GM18867 (cell line): ENCODE measurements around the gene HOXD4.

ENCODE experiments used
- ATAC-seq: cut with Tn5 transposase; IDR thresholded peaks from one replicate; pipeline ENCODE4 v1.9.1; 2021; ENCODE audit warnings: mild to moderate bottlenecking, moderate library complexity; ENCODE audit not compliant: unreplicated experiment

Gene HOXD4

DNA sequence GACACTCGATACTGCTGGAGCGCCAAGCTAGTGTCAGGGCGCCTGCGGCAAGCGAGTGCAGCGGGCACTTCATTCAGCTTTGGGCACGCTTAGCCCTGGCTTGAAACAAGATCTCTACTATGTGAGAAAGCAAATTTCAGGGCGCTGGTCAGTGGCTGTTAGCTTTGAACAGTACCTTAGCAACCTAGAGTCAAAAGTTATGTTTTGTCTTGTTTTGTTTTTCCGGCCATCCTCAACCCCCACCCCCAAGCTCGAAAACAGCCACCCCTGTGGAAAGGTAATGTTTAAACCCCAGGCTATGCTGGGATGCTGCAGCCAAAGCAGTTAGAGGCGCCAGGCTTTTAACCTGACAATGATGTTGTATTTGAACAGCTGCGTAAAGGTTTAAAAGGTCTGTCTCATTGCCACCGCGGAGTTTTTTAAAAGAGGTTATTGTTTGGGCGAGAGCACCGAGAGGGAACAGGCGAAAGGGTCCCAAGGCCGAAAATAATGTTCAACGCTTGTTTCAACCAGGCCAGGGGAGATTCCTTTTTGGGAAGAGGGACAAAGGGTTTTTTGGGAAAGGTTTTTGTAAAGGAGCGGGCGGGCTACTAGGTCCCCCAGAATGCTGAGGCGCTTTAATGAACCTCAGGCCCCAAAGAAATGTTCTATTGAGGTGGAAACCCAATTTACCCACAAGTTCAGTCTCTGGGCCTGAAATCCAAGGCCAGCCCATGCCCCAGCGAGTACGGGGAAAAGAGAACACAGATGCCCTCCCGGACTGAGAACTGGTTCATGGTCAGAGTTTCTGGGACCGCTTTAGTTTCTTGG, 37.0 kb upstream of the HOXD4 start:
- ATAC-seq = no peak

DNA sequence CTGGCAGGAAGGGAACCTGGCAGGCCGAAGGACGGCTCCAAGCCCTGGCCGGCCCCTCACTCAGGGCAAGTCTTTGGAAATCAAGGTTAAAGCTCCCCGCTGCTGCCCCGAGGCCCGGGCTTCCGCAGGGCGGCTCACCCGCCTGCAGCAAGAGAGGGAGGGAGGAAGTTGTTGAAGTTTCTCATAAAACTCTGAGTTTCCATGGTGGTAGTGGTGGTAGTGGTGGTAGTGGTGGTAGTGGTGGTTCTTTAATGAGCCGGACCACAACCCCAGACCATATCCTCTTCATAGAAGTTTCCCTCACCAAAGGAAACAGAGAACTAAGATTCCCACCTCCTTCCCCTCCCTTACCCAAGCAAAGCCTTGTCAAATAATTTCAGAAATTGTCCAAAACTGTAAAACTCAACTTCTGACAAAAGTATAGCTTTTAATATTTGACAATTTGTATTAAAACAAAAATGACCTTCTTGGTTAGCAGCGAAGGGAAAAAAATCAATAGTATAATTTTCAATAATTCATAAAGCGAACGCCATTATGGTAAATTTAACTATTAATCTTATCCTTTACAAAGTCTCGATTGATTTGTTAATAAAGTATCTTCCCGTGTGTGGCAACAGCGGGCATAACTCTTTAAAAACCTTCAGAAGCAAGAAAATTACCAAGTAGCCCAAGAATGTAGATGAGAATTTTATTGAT, 36.3 kb upstream of the HOXD4 start:
- ATAC-seq = no peak

DNA sequence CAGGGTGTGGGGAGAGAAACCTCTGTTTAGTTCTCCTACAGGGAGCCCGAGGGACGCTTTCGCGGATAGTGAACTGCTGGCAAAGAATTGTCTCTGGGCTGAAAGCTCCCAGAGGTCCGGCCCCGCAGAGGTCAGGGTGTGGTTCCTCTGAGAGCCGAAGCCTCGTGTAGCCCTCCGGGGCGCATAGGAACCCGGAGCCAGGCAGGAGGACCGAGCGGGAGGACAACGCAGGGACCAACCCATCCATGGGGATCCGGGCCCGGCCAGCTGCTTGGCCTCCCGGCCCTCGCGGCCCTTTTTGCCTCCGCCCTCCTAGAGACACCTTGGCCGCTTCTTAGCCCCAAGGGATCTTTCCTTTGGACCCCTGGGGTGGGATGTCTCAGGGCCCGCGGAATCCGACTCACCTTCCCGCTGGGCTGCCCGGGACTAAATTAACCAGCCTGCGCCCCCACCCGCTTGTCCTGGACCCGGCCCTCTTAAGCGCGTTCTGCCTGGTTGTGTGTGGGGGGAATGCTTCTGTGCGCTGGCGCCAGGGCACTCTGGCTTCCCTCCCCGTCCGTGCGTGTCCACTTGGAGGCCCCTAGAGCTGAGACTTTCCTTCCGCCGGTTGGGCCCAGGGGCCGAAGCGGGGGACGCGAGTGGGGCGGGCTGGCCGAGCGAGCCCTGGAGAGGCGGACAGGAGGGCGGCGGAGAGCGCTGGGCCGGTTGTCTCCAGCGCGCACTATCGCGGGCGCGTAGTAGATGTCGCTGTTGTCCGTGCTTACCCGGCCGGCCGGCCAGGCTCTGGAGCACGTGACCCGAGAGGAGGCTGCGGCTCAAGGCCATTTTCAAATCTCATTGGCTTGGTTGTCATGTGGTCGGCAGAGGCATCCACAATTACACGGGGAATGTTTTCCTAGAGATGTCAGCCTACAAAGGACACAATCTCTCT, 35.2 kb upstream of the HOXD4 start, which contains the start of gene HOXD10:
Gene HOXD10, plus strand, starts transcription at position 896 of the 931 bp plus-strand sequence. CDS start 56 bp downstream, outside the sequence.
- ATAC-seq = no peak

DNA sequence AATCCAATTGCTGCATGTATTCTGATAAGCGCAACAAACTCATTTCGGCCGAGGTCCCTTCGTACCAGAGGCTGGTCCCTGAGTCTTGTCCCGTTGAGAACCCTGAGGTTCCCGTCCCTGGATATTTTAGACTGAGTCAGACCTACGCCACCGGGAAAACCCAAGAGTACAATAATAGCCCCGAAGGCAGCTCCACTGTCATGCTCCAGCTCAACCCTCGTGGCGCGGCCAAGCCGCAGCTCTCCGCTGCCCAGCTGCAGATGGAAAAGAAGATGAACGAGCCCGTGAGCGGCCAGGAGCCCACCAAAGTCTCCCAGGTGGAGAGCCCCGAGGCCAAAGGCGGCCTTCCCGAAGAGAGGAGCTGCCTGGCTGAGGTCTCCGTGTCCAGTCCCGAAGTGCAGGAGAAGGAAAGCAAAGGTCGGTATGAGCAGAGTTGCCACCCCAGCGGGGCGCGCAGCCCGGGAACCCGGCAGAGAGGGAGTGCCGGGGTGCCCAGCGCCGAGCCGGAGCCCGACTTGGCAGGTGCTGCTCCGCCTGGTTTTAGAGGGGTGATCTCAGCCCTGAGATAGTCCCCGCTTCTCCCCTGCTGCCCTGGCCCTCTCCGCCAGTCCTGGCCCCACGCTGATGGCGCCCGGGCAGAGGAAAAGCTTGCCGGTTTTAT, 34.1 kb upstream of the HOXD4 start:
- ATAC-seq = no peak

DNA sequence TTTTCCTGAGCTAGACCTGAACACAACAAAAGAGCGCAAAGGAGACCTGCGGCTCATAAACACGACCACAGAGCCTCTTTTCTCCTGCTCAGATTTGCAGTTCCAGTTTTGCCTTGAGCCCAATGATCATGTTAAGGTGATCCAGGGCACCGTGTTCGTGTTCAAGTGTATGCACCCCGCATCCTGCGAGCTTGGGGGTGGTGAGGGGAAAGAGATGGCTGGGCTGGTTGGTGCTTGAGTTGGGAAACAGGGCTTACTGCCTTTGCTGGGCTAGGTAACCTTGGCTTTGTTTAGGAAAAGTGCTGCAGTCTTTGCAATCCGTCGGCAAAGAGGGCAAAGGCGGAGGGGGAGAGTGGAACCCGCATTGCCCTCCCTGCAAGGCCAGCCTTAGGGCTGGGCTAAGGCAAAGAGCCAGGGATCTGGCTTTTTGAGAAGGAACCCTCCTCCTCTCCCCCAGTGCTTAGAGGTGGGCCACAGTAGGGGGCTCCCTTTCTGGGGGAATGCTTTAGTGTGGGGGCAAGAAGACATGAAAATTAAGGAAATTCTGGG, 33.5 kb upstream of the HOXD4 start:
- no peak for ATAC-seq

DNA sequence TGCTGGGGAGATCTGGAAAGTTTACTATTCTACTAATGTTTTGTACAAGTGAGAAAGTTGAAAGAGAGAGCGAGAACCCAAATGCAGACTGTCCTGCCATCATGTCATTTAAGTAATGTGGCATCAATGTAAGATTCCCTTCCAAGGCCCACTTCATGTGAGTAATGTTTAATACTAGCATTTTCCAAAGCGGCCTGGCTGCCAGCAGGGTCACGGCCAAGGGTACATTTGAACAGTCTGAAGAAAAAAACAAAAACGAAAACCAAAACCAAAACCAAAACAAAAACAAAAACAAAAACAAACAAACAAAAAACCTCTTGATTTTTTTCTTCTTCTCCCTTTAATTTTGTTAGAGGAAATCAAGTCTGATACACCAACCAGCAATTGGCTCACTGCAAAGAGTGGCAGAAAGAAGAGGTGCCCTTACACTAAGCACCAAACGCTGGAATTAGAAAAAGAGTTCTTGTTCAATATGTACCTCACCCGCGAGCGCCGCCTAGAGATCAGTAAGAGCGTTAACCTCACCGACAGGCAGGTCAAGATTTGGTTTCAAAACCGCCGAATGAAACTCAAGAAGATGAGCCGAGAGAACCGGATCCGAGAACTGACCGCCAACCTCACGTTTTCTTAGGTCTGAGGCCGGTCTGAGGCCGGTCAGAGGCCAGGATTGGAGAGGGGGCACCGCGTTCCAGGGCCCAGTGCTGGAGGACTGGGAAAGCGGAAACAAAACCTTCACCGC, 32.6 kb upstream of the HOXD4 start:
- peak; percentile 90 for ATAC-seq

DNA sequence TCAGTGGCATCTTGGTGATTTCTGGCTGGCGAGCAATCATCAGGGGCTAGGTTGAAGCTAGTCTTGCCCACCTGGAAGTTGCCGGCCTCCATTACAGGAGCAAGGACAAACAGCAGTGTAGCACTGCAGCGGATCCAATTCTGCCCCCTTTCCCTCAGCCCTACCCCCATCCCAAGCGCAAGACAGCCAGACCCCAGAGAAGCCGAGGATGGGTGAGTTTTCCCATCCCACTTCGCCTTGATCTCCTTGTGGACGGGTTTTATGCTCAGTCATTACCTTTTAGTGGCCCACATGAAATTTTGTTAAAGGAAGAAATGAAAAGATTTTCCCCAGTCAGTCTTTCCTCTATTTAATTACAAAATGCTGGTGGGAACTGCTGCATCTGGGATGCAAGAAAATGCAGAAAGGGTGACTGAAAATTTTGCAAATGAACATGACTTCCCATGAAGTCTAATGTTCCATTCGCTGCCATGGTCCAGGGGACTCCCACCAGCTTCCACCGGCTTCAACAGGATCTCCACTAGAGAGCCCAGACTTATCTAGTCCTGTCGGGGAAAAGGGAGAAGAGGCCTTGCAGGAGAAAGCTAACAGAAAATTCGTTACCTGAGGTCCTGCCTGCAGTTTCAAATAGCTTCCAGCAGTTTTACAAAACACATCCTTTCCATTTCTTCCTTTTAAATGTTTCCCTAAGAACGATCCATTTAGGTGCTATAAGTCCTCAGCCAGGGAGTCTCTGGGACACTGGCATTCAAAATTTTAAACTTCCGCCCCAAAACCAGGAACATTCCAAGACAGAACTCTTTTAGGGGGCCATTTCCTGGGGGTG, 30.8 kb upstream of the HOXD4 start:
- ATAC-seq = no peak

DNA sequence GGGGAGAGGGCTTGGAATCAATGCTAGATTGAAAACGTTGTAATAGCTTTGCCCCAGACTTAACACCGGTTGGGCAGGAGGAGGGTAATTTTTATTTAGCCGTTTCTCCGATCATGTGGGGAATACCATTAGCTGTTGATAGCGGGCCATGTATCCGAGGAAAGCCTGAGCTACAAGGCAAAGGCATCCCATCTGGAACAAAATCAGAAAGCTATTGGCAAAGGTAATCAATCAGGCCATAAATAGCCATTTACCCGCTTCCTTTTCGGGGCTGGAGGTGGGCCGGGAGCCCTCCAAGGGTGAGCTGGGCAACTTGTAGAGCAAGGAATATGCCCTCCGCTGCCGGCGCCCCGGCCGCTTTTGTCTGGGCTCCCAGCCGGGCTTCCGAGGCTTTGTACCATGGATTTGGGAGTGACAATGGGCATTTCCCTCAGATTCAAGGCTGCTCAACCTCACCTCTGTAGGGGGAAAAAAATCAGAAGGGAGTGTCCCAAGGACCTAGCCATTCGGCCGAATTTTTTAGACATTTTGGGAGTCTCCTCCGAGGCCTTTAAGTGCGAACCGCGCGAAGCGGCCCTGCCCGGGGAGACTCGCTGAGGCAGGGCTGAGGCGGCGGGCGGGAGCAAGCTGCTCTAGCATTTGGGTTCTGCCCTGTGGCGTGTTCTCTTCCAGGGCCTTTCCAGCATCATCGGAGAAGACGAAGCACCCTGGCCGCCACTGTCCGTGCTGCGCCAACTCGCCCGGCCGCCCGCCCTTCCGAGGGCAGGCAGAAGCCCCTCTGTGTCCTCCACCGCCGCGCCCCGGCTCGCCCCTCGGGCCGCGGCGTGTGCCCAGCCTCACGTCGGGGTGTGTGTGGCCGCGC, 29.9 kb upstream of the HOXD4 start:
- ATAC-seq = no peak

DNA sequence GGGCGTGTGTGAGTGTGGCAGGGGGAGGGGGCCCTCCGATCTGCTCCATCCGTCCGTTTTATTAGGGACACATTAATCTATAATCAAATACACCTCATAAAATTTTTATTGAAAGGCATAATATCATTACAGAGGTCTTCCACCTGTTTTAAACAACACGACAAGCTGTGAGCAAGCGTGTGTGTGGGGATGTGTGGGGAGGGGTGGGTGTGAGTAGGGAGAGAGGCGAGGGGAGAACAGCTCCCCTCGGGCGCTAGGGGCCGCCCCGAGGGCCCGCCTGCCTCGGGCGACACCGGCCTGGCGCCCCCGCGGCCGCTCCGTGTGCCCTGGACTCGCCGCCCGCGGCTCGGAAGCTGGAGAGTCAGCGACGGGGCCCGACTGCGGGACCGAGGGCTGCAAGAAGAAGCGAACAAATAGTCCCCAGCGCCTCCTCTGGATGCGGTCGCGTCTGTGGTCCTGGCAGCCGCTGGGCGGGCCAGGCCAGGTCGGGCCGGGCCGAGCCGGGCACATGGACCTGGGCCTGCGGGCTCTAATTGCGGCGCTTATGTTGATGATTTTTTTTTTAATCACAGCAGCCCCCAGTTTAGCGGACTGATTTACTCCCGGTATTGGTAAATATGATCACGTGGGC, 29.2 kb upstream of the HOXD4 start:
- no peak for ATAC-seq

DNA sequence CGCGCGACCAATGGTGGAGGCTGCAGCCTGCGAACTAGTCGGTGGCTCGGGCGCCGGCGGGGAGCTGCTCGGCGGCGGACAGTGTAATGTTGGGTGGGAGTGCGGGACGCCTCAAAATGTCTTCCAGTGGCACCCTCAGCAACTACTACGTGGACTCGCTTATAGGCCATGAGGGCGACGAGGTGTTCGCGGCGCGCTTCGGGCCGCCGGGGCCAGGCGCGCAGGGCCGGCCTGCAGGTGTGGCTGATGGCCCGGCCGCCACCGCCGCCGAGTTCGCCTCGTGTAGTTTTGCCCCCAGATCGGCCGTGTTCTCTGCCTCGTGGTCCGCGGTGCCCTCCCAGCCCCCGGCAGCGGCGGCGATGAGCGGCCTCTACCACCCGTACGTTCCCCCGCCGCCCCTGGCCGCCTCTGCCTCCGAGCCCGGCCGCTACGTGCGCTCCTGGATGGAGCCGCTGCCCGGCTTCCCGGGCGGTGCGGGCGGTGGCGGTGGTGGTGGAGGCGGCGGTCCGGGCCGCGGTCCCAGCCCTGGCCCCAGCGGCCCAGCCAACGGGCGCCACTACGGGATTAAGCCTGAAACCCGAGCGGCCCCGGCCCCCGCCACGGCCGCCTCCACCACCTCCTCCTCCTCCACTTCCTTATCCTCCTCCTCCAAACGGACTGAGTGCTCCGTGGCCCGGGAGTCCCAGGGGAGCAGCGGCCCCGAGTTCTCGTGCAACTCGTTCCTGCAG, 28.5 kb upstream of the HOXD4 start, which contains the start of gene HOXD9:
Gene HOXD9, plus strand, starts transcription at position 37 of the 728 bp plus-strand sequence. Its CDS starts 50 bp downstream, at position 87.
- no peak for ATAC-seq

DNA sequence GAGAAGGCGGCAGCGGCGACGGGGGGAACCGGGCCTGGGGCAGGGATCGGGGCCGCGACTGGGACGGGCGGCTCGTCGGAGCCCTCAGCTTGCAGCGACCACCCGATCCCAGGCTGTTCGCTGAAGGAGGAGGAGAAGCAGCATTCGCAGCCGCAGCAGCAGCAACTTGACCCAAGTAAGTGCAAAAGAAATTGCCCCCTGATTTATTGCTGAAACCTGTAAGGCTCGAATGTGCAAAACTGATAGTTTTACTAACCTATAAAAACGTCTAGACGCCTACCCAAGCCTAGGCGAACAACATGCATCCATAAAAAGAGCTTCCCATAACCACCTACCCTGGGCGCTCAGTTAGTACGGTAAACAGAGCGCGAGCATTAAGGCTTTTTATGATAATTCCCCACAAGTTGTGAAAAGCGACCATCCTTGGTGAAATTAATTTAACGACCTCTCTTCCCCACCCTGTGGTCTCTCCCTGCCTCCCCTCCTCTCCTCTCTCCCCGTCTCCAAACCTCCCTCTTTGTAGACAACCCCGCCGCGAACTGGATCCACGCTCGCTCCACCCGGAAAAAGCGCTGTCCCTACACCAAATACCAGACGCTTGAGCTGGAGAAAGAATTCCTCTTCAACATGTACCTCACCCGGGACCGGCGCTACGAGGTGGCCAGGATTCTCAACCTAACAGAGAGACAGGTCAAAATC, 27.8 kb upstream of the HOXD4 start:
- ATAC-seq = no peak

DNA sequence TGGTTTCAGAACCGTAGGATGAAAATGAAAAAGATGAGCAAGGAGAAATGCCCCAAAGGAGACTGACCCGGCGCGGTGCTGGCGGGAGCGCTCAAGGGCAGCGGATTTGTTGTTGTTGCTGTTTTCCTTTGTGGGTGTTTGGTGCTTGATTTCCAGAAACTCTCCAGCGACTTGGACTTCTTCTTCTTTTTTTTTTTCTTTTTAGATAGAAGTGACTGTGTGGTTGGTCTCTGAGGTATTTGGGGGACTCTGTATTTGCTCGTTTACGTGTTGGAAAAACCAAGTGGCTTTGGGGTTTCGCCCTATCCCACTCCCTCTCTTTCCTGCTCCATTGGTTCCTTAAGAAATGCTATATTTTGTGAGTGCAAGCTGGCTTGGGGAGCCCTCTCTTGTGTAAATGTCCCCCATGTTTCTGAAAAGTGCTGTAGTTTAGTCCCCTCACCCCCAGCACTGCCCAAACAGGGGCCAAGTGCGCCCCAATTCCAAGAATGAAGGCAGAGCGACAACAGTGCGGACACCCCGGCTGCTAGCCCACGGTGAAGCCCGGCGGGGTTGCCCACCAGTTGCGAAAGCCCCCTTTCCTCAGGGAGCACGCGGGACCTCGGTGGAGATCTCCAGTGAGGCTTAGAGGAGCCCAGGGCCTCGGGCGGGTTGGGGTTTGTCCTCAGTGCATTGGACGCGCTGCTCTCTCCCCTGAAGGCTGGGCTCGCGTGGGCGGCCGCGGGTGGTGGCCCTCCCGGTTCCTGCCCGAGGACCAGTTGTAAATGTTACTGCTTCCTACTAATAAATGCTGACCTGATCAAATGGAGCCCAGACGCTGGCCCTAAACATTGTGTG, 27.0 kb upstream of the HOXD4 start:
- no peak for ATAC-seq

DNA sequence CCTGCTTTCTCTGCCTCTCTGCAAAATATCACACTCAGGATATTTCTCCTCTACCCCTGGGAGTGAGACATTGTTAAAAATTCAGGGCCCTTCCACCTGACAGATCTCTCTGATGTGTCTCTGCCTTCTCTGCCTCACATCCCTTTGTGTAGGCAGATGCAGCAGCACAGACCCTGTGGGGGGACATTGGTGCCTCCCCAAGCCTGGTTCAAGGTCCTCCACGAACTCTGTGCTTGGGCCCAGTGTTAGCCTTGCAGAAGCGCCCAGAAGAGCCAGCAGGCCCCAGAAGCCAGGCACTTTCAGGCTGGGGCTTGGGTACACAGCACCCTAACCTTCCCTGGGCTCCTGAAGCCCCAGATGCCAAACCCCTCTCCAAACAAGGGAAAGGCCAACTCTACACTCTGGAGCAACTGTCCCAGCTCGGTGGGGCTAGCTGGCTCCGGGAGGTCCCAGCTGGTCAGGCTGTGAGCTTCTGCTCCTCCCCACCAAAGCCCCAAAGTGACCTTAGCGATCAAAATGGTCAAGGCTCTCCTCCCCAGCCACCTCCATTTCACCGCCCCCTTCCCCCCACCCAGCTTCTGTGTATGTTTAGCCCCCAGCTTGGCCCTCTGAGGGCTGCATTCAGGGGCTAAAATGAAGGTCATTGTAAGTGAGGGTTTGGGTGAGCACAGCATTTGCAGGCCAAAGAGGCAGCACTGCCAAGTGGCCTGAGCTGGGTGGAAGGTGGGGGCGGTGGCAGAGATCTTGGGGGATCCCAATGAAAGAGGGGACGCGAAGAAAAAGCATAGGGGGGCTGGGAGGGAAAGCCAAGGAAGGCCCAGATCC, 26.2 kb upstream of the HOXD4 start:
- no peak for ATAC-seq

DNA sequence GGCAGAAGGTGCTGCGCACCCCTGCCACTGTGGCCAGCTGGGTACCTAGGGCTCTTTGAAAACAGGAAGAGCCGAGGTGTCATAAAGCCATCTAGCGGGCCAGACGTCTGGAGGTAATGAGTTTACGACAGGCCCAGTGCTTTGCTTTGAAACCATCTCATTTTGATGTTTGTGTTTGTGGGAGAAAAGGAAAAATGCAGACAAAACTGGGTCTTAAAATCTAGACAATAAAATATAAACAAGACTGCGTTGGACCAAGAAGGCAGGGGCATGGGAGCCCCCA, 25.6 kb upstream of the HOXD4 start:
- ATAC-seq = no peak
